Thoracic aorta (tissue), 2 donors: ENCODE measurements around the gene MRPL58. TPM values are rescaled to one million over a fixed set of nuclear protein-coding genes. Genes with fewer than 3 reads are reported as not detected.

ENCODE experiments used
- ATAC-seq: fragments of 150-250 bp; one replicate; pipeline ENCODE4 v1.8.0; 2017; ENCODE audit warnings: low read depth; ENCODE audit not compliant: insufficient number of reproducible peaks, low FRiP score
- DNase-seq: peaks from one replicate; pipeline ENCODE4 v3.0.0-alpha.2; 2020; ENCODE audit warnings: low spot score
- H3K27ac ChIP-seq, 2 donors: fragments of 200-600 bp; sonication (generic); 1 replicate in 1 of 2; 2 replicates in 1 of 2; pipeline ENCODE4 v1.5.1; 2016; ENCODE audit warnings: mild to moderate bottlenecking in 2 of 2, moderate library complexity in 2 of 2
- H3K27me3 ChIP-seq: fragments of 200-600 bp; sonication (generic); replicated peaks from 2 replicates; pipeline ENCODE4 v1.6.0; 2016; ENCODE audit warnings: mild to moderate bottlenecking; ENCODE audit not compliant: insufficient read depth
- H3K36me3 ChIP-seq: fragments of 200-600 bp; sonication (generic); one replicate; pipeline ENCODE4 v1.5.1; 2016
- H3K4me1 ChIP-seq, 2 donors: fragments of 200-600 bp; sonication (generic); 1 replicate in 1 of 2; 2 replicates in 1 of 2; pipeline versions ENCODE4 v1.5.1 to v1.6.0; 2016; ENCODE audit warnings: low read depth in 2 of 2, mild to moderate bottlenecking in 1 of 2; ENCODE audit not compliant: control insufficient read depth in 1 of 2
- H3K4me3 ChIP-seq: fragments of 200-600 bp; sonication (generic); 2 replicates; pipeline ENCODE4 v1.5.1; 2016; ENCODE audit warnings: mild to moderate bottlenecking
- H3K9me3 ChIP-seq: fragments of 200-600 bp; sonication (generic); 2 replicates; pipeline ENCODE4 v1.5.1; 2016
- CTCF ChIP-seq: fragments of 200-600 bp; sonication (generic); IDR thresholded peaks from one replicate; pipeline ENCODE4 v1.5.1; 2019; ENCODE audit warnings: antibody characterized with exemption
- total RNA-seq, 2 donors: library from RNA; depleted of rRNA; stranded (reverse); fragments of >200 nt; gene quantifications; one replicate each; pipeline versions ENCODE4 v1.1.0 to v1.2.3, GENCODE V29; 2016

The MRPL58 gene
- total RNA-seq, 2 donors from 2014 or later: 40.3 to 82.6 TPM

GRCh38 chr17:74987909-74988711 is 24.4 kb upstream of the MRPL58 start:
- ATAC-seq: peak; percentile 44

DNA sequence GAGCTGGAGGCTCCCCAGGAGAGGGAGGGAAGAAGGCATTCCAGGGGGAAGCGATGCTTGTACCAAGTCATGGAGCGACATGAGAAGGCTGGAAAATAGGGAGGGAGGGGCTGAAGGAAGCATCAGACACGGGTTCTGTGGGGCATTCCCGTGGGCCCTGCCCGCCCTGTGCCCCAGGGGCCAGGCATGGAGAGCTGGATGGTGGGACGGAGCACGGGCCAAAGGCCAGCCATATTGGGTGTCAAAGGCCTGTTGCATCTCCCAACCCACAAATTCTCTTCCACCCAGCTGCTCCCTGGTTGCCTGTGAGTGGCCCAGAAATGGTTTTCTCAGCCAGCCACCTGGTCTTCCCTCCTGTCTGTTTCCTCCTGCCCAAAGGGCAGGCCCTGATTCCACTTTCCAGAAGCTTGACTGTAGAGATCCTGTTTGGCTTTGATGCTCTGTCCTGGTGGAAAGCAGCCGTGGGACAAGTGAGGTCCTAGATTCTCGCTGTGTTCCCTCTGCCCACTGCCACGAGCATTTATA is 21.8 kb upstream of the MRPL58 start:
- Histone ChIP-seq H3K36me3 (no peaks in the 10 kb centered on the region), H3K9me3 (no peaks in the 10 kb centered on the region), H3K27ac (no peak overlapping the region), H3K4me3 (no peak overlapping the region), H3K4me1 (peaks cover 2 to 22% of the 10 kb centered on the region in 2 donors), H3K27me3 (no peaks in the 10 kb centered on the region)
- ATAC-seq: no peak
- no peak for TF ChIP-seq CTCF
- DNase-seq: no peak

More at GRCh38 chr17:74987909-74988711, 24.4 kb upstream of the MRPL58 start:
- no peaks in the 10 kb centered on the region for H3K27me3 ChIP-seq
- H3K4me1 ChIP-seq: peaks cover 2 to 22% of the 10 kb centered on the region in 2 donors
- TF ChIP-seq CTCF: peak; percentile 29
- DNase-seq: peak; percentile 53
- no peaks in the 10 kb centered on the region for H3K9me3 ChIP-seq
- peak overlapping the region; percentile 86 for H3K4me3 ChIP-seq
- H3K27ac ChIP-seq: peak overlapping the region; percentile 91 to 98
- H3K36me3 ChIP-seq: no peaks in the 10 kb centered on the region

- ATAC-seq: no peak
These were observed 20.2 kb upstream of the MRPL58 start for GRCh38 chr17:74992223-74992622.

DNA sequence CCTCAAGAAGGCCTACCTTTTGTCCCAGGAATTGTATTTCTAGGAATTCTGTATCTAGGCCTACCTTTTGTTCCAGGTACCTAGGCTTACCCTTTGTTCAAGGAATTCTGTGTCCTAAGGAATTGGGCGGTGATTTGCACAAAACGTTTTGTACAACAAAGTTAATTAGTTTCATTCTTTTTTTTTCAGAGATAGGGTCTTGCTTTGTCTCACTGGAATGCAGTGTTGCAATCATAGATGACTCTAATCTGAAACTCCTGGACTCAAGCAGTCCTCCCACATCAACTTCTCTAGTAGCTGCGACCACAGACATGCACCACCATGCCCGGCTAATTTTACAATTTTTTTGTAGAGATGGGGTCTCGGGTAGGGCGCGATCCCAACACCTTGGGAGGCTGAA is 18.0 kb upstream of the MRPL58 start:
- H3K27me3 ChIP-seq: no peaks in the 10 kb centered on the region
- no peak for DNase-seq
- no peak for ATAC-seq
- H3K4me1 ChIP-seq: peaks cover 0 to 7% of the 10 kb centered on the region in 2 donors
- H3K36me3 ChIP-seq: peaks cover 1% of the 10 kb centered on the region
- H3K27ac ChIP-seq: no peak overlapping the region
- no peaks in the 10 kb centered on the region for H3K9me3 ChIP-seq
- no peak overlapping the region for H3K4me3 ChIP-seq
- no peak for TF ChIP-seq CTCF

More at GRCh38 chr17:74992223-74992622, 20.2 kb upstream of the MRPL58 start:
- no peaks in the 10 kb centered on the region for H3K36me3 ChIP-seq
- H3K9me3 ChIP-seq: no peaks in the 10 kb centered on the region
- no peak for DNase-seq
- no peak overlapping the region for H3K4me3 ChIP-seq
- H3K4me1 ChIP-seq: peaks cover 2 to 16% of the 10 kb centered on the region in 2 donors
- no peak for TF ChIP-seq CTCF
- H3K27ac ChIP-seq: no peak overlapping the region
- H3K27me3 ChIP-seq: no peaks in the 10 kb centered on the region

- Histone ChIP-seq H3K36me3 (peaks cover 5% of the 10 kb centered on the region), H3K4me1 (no peaks in the 10 kb centered on the region), H3K4me3 (no peak overlapping the region), H3K27me3 (no peaks in the 10 kb centered on the region), H3K27ac (no peak overlapping the region), H3K9me3 (no peaks in the 10 kb centered on the region)
- no peak for TF ChIP-seq CTCF
- DNase-seq (no peak), ATAC-seq (no peak)
These were observed 16.6 kb upstream of the MRPL58 start for GRCh38 chr17:74995847-74996246.
